Measurements from ENCODE around the gene ARID1B.

DNA sequence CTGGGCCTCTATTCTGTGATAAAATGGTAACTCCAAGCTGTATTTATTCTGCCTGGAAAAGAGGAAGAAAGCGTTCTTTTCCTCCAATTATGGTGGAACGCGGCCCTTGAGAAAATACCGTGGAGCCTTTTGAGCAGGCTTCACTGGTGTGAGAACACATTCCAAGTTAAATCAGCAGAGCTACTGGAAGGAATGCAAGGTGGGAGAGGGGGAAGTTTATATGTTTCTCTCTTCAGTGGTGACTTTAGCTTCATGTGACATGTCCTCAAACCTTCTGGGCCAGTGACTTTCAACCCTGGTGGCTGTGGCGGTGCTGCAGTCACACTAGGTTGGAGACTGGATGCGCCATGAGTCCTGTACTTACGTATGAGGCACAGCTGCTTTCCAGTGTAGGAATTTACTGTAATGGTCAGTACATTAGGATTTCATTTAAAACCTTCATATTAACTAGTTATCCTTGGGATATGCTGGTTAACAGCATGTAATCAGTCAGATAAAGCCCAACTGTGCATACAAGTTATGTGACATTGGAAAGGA, 221.7 kb downstream of the ARID1B start:
- TF ChIP-seq POLR2A (IDR thresholded peaks at IDR 0.05) (no peak), POLR2AphosphoS5 (IDR thresholded peaks at IDR 0.05) (no peak)
